SK-N-SH treated with all-trans-retinoic acid at 6 μM for 48 hours (cell line): Measurements from ENCODE around the gene ARHGAP35.
A peak's percentile ranks its signal among the peaks of the same experiment; 100 is the strongest.

ENCODE experiments used
- ATAC-seq: fragments of 200-7000 bp; cut with Tn5 transposase; 3 replicates; pipeline ENCODE4 v1.9.1; 2020; ENCODE audit warnings: mild to moderate bottlenecking, moderate library complexity
- ARNTL ChIP-seq: fragments of 450-650 bp; formaldehyde crosslinking; IDR thresholded peaks from 2 replicates; pipeline ENCODE4 v1.5.0; 2020; ENCODE audit warnings: low read depth, mild to moderate bottlenecking, moderate library complexity, borderline replicate concordance
- BACH2 ChIP-seq: fragments of 250-450 bp; sonication (Bioruptor Pico); IDR thresholded peaks from 2 replicates; pipeline ENCODE4 v1.9.0; 2021; ENCODE audit warnings: mild to moderate bottlenecking, borderline replicate concordance
- CSDC2 ChIP-seq: fragments of 250-450 bp; sonication (Bioruptor Pico); IDR thresholded peaks from 2 replicates; pipeline ENCODE4 v1.5.0; 2020; ENCODE audit warnings: mild to moderate bottlenecking, moderate library complexity
- ESRRG ChIP-seq: fragments of 250-450 bp; sonication (Bioruptor Pico); IDR thresholded peaks from 2 replicates; pipeline ENCODE4 v1.6.1; 2021; ENCODE audit warnings: mild to moderate bottlenecking
- GLIS3 ChIP-seq: fragments of 250-450 bp; sonication (Bioruptor Pico); IDR thresholded peaks from 2 replicates; pipeline ENCODE4 v1.5.0; 2020; ENCODE audit warnings: mild to moderate bottlenecking, moderate library complexity
- ISL1 ChIP-seq: fragments of 250-450 bp; sonication (Bioruptor Pico); IDR thresholded peaks from 2 replicates; pipeline ENCODE4 v2.1.2; 2022; ENCODE audit warnings: mild to moderate bottlenecking, moderate library complexity
- OSR1 ChIP-seq: fragments of 250-450 bp; sonication (Bioruptor Pico); IDR thresholded peaks from 2 replicates; pipeline ENCODE4 v1.8.0; 2022; ENCODE audit warnings: moderate library complexity, mild to moderate bottlenecking, inconsistent platforms
- PATZ1 ChIP-seq: fragments of 250-450 bp; sonication (Bioruptor Pico); IDR thresholded peaks from 2 replicates; pipeline ENCODE4 v1.8.0; 2020; ENCODE audit warnings: mild to moderate bottlenecking, moderate library complexity, borderline replicate concordance
- POU6F1 ChIP-seq: fragments of 250-450 bp; sonication (Bioruptor Pico); IDR thresholded peaks from 2 replicates; pipeline ENCODE4 v1.8.0; 2021; ENCODE audit warnings: low read depth, mild to moderate bottlenecking, moderate library complexity, borderline replicate concordance
- PPARA ChIP-seq: fragments of 250-450 bp; sonication (Bioruptor Pico); IDR thresholded peaks from 2 replicates; pipeline ENCODE4 v1.5.0; 2020; ENCODE audit warnings: mild to moderate bottlenecking, borderline replicate concordance
- RARB ChIP-seq: fragments of 250-450 bp; sonication (Bioruptor Pico); IDR thresholded peaks from 2 replicates; pipeline ENCODE4 v1.8.0; 2021; ENCODE audit warnings: mild to moderate bottlenecking, moderate library complexity
- SNAI2 ChIP-seq: fragments of 250-450 bp; sonication (Bioruptor Pico); IDR thresholded peaks from 2 replicates; pipeline ENCODE4 v1.5.0; 2020; ENCODE audit warnings: mild to moderate bottlenecking, moderate library complexity
- TCF4 ChIP-seq: fragments of 250-450 bp; sonication (Bioruptor Pico); IDR thresholded peaks from 2 replicates; pipeline ENCODE4 v1.8.0; 2021; ENCODE audit warnings: mild to moderate bottlenecking, moderate library complexity, borderline replicate concordance
- TOX ChIP-seq: fragments of 250-450 bp; sonication (Bioruptor Pico); IDR thresholded peaks from 2 replicates; pipeline ENCODE4 v1.8.0; 2021; ENCODE audit warnings: mild to moderate bottlenecking, moderate library complexity, borderline replicate concordance
- TSHZ2 ChIP-seq: fragments of 250-450 bp; sonication (Bioruptor Pico); IDR thresholded peaks from 2 replicates; pipeline ENCODE4 v1.5.0; 2020; ENCODE audit warnings: mild to moderate bottlenecking, moderate library complexity
- ZC3H10 ChIP-seq: fragments of 250-450 bp; sonication (Bioruptor Pico); IDR thresholded peaks from 2 replicates; pipeline ENCODE4 v1.5.1; 2021; ENCODE audit warnings: mild to moderate bottlenecking, moderate library complexity
- ZFP3 ChIP-seq: fragments of 250-450 bp; sonication (Bioruptor Pico); IDR thresholded peaks from 2 replicates; pipeline ENCODE4 v1.5.0; 2020; ENCODE audit warnings: mild to moderate bottlenecking, moderate library complexity
- ZNF565 ChIP-seq: fragments of 450-650 bp; formaldehyde crosslinking; conservative IDR thresholded peaks from 2 replicates; pipeline ENCODE4 v1.5.0; 2020; ENCODE audit warnings: low read depth, mild to moderate bottlenecking, moderate library complexity
- ZNF70 ChIP-seq: fragments of 450-650 bp; formaldehyde crosslinking; IDR thresholded peaks from 2 replicates; pipeline ENCODE4 v1.5.0; 2020; ENCODE audit warnings: mild to moderate bottlenecking, moderate library complexity
- ZNF8 ChIP-seq: fragments of 450-650 bp; formaldehyde crosslinking; IDR thresholded peaks from 2 replicates; pipeline ENCODE4 v1.5.0; 2020; ENCODE audit warnings: mild to moderate bottlenecking, moderate library complexity
- TF ChIP-seq, protein P1 (sequence below): fragments of 250-450 bp; sonication (Bioruptor Pico); IDR thresholded peaks from 2 replicates; pipeline ENCODE4 v1.5.1; 2020; ENCODE audit warnings: low read depth, mild to moderate bottlenecking, moderate library complexity
- TF ChIP-seq, protein P2 (sequence below): fragments of 250-450 bp; sonication (Bioruptor Pico); IDR thresholded peaks from 2 replicates; pipeline ENCODE4 v1.5.1; 2021; ENCODE audit warnings: mild to moderate bottlenecking, moderate library complexity

ARHGAP35 gene

GRCh38 chr19:46872967-46873366 lies 12.2 kb downstream of the ARHGAP35 start:
- no peak for ATAC-seq

GRCh38 chr19:46875234-46875633 lies 14.4 kb downstream of the ARHGAP35 start:
- TF ChIP-seq PATZ1 (CRISPR knock-in tag) (no peak), ISL1 (no peak), ARNTL (no peak), OSR1 (CRISPR knock-in tag) (no peak), GLIS3 (no peak), RARB (no peak), ZNF8 (CRISPR knock-in tag) (no peak), ZNF565 (no peak), ZC3H10 (CRISPR knock-in tag) (no peak), ESRRG (no peak), CSDC2 (CRISPR knock-in tag) (no peak), PPARA (CRISPR knock-in tag) (no peak), TSHZ2 (no peak), TOX (CRISPR knock-in tag) (no peak), SNAI2 (CRISPR knock-in tag) (no peak), BACH2 (no peak)
- TF ChIP-seq, protein P1, sequence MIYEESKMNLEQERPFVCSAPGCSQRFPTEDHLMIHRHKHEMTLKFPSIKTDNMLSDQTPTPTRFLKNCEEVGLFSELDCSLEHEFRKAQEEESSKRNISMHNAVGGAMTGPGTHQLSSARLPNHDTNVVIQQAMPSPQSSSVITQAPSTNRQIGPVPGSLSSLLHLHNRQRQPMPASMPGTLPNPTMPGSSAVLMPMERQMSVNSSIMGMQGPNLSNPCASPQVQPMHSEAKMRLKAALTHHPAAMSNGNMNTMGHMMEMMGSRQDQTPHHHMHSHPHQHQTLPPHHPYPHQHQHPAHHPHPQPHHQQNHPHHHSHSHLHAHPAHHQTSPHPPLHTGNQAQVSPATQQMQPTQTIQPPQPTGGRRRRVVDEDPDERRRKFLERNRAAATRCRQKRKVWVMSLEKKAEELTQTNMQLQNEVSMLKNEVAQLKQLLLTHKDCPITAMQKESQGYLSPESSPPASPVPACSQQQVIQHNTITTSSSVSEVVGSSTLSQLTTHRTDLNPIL (CRISPR knock-in tag): no peak
- TF ChIP-seq, protein P2, sequence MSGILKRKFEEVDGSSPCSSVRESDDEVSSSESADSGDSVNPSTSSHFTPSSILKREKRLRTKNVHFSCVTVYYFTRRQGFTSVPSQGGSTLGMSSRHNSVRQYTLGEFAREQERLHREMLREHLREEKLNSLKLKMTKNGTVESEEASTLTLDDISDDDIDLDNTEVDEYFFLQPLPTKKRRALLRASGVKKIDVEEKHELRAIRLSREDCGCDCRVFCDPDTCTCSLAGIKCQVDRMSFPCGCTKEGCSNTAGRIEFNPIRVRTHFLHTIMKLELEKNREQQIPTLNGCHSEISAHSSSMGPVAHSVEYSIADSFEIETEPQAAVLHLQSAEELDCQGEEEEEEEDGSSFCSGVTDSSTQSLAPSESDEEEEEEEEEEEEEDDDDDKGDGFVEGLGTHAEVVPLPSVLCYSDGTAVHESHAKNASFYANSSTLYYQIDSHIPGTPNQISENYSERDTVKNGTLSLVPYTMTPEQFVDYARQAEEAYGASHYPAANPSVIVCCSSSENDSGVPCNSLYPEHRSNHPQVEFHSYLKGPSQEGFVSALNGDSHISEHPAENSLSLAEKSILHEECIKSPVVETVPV (CRISPR knock-in tag): no peak
- ATAC-seq: no peak

More at GRCh38 chr19:46872967-46873366, 12.2 kb downstream of the ARHGAP35 start:
- TF ChIP-seq TCF4 (no peak), ZFP3 (CRISPR knock-in tag) (no peak)

GRCh38 chr19:46875657-46876056 lies 14.9 kb downstream of the ARHGAP35 start:
- ATAC-seq: no peak
- TF ChIP-seq ZNF8 (CRISPR knock-in tag): no peak
- TF ChIP-seq ZNF565: no peak
- no peak for TF ChIP-seq CSDC2 (CRISPR knock-in tag)

GRCh38 chr19:46878613-46879375 lies 18.0 kb downstream of the ARHGAP35 start:
- peak; percentile 78 for ATAC-seq
- TF ChIP-seq ZNF70 (CRISPR knock-in tag): no peak
- TF ChIP-seq OSR1 (CRISPR knock-in tag): no peak
- no peak for TF ChIP-seq ZFP3 (CRISPR knock-in tag)
- TF ChIP-seq BACH2: no peak
- TF ChIP-seq ZNF565: no peak
- no peak for TF ChIP-seq PATZ1 (CRISPR knock-in tag)
- TF ChIP-seq SNAI2 (CRISPR knock-in tag): no peak
- TF ChIP-seq, protein P2 (CRISPR knock-in tag): no peak
- TF ChIP-seq ARNTL: no peak
- no peak for TF ChIP-seq CSDC2 (CRISPR knock-in tag)
- TF ChIP-seq ZC3H10 (CRISPR knock-in tag): no peak
- no peak for TF ChIP-seq POU6F1 (CRISPR knock-in tag)
- TF ChIP-seq ESRRG: no peak
- no peak for TF ChIP-seq ISL1
